Stimulated activated CD8-positive, alpha-beta memory T cell treated with anti-CD3 and anti-CD28 coated beads, Interleukin-12 subunit alpha, Interleukin-12 subunit beta, amount 100 ng/mL, for 24 hours (primary cell): ENCODE measurements around the gene DDX10.
"Not testable (repeated sequence)": the region's sequence is repeated elsewhere in the genome, so short reads cannot be mapped to it uniquely, and the experiment has no call there.

Experiments
- DNase-seq: peaks from one replicate; pipeline ENCODE4 v3.0.0-alpha.2; 2020; ENCODE audit errors: extremely low read depth

The DDX10 gene

DNA sequence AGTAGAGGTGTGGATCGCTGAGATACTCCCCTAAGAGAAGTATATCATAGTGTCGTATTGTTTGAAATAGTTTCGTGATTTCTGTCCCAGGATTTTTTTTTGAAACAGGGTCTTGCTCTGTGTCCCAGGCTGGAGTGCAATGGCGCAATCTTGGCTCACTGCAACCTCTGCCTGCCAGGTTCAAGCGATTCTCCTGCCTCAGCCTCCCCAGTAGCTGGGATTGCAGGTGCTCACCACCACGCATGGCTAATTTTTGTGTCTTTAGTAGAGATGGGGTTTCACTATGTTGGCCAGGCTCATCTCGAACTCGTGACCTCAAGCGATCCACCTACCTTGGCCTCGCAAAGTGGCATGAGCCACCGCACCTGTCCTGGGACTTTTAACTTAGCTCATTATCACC, 159.1 kb downstream of the DDX10 start:
- DNase-seq, result not testable (repeated sequence)

DNA sequence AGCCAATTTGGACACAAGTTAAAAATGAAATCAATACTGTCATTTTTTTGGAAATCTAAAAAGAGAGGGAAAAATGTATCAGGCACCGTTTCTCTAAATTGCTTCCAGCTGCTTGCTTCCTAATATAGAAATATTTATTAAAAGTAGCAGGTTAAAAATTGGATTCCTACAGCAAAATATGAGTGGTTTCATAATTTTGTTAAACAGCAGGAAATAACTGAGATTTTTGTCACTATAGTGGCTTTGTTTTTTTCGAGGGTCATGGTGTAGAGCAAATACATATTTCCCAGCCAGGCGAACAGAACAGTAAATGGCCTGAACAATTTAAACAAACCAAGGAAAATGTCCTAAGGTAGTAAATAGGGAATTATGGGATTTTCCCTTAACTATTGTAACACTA, 159.7 kb downstream of the DDX10 start:
- DNase-seq, result no peak

DNA sequence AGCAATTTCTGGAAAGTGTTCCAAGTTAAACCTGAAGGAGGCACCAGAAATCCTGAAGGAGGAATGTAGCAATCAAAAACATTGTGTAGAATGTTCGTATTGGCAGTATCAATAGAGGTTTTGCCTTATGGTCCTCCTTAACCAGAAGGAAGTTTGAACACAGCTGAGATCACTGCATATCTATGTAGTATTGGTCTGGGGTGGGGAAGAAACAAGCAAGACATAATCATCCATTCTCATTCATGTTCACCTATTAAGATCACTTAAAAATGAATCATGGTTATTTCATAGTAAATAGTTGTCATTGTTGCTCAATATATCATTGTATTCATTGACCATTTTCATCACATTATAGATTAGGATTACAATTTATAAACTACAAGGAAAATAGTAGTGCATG, 160.5 kb downstream of the DDX10 start:
- no peak for DNase-seq

DNA sequence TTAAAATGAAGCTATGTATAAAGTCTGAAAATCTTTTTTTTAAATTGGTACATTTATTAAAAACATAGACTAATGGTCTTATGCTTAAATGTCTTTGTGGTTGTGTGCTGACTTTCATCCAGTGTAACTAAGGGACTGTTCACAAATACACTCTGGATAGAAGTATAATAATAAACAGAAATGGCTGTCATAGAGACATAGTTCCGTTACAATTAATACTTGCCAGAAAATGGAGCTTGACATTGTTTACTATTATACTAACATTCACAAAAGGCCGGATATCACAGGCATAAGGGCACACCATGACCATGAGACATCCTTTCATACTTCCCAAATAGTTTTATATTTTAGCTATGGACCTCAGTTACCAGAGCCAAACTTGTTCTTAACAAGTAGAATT, 161.3 kb downstream of the DDX10 start:
- no peak for DNase-seq

DNA sequence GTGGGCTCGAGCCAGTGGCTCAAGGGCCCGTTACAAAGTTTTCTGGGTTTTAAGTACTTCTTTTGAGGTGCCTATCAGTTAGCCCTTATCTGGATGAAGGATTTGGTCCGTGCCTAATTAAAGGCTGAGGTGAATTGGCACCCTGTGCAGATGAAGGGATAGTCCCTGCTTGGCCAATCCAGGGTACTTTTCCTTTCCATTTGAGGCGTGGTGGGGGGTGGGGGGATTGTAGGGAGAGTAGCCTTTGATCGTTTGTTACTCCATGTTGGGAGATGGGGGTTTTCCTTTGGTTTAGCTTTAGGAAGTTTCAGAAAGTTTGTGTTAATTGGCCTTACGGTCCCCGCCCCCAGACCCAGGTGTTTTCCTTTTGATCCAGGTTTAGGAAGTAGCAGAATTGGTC, 170.8 kb downstream of the DDX10 start:
- no peak for DNase-seq

DNA sequence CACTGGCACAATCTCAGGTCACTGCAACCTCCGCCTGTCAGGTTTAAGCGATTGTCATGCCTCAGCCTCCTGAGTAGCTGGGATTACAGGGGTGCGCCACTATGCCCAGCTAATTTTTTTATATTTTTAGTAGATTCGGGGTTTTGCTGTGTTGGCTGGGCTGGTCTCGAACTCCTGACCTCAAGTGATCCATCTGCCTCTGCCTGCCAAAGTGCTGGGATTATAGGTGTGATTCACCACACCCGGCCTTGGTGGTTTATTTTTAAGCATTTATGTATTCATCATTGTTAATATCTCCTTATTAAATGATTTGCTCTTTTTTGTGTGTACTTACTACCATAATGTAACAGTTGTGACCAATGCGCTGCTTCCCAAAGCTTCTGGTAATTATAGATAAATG, 171.7 kb downstream of the DDX10 start:
- no peak for DNase-seq

DNA sequence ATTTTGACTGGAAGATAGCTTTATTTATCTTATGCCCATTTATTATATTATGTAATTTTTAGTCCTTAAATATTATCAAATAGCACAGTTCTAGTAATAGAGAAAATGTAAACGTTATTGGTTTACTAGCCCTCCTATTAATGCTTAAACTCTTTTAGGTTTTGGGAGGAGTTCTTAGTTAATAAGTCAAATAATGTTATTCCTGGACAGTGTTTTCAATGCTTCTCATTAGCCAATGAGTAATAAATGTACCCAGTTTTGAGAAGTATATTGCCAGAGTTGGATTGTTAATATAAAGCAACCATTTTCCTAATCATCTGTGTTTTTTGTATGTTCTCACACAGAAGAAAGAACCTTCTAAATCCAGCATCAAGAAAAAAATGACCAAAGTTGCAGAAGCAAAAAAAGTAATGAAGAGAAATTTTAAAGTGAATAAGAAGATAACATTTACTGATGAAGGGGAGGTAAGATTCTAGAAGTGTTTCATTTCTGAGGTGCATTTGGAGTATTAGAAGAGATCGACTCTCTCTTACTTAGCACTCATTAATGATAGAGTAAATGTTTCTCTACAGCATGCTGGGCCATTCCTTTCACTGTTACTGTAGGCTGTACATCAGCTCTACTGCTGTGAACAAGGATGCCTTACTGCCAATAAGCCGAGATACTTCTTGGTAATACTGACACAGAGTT, 173.4 kb downstream of the DDX10 start:
- DNase-seq, result no peak

DNA sequence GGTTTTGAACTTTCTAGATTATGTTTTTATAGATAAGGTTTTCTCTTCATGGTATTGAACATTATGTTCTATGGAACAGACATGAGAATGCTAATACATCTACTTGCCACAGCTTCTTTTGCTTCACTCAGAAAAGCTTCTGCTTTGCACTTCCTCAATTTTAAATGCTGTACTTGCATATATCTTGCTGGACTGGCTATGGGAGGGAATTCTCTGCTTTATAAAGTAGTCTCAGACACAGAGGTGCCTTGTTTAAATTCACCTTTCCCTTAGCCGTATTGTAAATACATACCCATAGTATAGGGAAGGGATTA, 173.9 kb downstream of the DDX10 start:
- no peak for DNase-seq

DNA sequence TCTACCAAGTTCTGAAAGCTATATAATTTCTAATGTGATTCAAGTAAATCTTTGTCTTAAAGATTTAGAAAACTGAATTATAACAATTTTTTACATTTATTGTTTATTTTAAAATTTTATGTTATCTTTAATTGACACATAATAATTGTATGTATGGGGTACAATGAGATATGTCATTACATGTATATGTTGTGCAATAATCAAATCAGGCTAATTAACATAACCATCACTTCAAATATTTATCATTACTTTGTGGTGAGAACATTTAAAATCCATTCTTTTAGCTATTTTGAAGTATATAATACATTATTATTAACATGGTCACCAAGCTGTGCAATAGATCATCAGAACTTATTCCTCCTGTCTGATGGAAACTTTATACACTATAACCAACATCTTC, 181.1 kb downstream of the DDX10 start:
- no peak for DNase-seq

DNA sequence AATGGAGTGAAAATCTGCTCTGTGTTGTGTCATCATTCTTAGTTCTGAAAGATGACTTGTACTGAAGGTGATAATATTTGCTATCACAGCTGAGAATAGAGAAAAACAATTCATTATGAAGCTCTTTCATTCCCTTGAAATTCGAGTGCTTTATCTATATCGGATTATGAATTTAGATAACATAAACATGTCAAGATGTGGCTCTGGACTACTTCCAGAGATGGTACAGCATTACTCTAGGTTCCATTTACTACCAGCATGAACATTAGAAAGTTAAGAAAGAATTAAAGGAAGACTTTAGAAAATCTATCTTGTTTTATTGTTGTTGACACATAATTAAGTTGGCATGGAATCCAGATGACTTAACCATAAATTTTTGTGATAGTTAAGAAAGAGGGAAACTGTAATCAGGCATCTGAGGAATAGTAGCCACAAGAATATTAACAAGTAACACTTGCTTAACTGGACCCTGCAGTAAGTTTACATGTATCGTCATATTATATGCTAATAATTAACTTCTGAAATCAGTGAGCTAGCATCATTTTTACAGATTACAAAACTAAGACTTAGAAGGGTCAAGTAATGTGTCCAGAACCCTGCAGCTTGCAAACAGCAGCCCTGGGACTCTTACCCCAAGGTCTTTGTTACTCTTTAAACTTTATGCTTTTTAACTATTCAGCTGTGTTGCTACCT, 182.6 kb downstream of the DDX10 start:
- DNase-seq, result no peak

DNA sequence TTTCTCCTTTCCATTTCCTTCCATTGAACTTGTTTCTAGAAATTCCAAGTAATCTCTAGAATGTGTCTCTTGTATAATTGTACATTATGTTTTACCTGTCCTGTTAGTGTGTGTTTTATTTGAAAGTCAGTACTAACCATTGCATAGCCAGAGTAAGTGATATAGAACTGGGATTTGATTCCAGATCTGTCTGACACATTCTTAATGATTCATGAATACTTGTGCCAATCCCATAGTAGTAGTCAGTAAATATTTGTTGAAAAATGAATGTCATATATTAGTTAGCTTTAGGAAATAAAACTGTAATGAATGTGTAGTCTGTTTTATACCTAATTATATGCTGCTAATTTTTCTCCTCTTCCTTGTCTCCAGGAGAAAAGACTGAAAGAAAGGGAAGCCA, 186.9 kb downstream of the DDX10 start:
- no peak for DNase-seq

DNA sequence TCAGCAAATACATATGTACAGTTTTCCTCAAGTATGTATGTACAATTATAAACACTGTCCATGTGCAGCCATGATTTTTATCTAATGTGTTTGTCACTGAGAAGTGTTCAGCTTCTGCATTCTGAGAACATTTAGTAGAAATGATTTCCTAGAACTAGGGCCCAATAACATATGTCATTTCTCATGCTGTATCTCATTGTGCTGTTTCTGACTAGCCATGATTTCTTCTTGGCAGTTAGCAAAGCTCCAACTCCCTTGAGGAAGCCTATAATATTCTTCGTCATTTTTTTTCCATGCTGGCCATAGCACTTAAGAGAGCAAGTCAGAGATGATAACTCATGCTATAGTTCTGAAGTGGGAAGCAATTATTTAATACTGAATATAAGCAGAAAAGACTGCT, 187.8 kb downstream of the DDX10 start:
- DNase-seq, result no peak

DNA sequence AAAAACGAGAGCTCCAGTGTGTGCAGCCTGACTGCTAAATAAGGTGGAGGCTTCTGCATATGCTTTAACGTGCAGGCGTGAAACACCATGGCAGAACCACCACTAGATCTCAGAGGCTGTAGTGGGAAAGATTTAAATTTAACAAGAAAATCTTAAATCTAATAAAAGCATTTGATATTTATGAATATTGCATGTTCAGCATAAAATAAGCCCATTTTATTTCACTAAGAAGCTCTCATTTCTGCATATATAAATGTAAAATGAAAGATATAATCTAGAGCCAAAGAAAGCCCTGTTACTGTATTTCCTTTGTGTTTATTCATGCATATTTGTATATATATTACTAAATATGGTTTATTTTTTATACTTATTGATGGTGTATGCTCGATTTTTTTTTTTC, 188.3 kb downstream of the DDX10 start:
- no peak for DNase-seq

DNA sequence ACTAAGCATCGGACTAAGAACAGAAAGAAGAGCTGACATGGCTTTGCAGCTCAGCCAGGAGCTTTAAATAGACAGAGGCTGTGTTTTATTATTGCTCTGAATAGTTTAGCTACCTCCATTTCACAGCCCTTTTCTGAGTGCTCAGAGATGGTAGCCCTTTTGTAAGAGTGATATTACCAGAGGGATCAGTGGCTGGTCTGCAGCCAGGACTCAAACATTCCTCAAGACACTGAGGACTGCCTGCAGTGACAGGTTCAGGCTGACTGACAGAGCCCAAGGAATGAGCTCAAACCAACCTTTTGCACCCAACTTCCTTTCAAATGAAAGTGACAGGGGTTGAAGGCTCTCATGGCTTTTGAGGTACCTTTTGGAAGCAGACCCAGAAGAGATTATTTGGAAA, 189.0 kb downstream of the DDX10 start:
- DNase-seq, result no peak

DNA sequence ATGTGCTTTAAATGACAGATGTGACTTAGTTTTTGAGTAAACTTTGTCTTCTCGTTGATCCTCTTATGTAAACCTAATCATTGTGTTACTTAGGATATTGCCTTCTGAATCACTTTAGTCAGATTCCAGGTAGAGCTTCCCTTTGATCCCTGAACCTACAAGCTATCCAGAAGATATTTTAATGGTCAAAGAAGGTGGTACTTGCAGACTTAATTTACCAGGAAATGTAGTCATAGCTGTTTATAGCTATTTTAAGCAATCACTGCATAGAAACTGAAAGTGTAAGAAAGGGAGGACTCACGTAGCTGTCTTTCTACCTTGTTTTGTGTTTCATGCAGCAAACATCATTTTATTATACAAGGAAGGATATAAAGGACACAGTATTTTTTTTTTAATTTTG, 189.5 kb downstream of the DDX10 start:
- no peak for DNase-seq

DNA sequence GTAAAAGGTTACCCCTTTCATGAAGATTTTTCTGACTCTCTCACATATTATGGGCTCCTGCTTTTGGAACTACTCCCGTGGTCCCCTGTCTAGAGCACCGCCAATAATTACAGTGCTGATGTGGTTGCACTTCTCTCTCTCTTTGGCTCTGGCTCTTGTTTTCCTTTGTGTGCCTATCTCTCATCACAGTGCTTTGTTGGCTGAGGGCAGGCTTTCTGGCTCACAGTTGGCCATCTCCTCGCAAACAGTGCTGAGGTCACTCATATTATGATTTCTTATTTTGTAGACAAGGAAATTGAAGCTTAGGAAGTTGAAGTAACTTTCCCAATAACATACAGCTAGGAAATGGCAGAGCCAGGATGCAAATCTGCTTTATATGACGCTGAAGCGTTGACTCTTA, 192.5 kb downstream of the DDX10 start:
- DNase-seq, result no peak

DNA sequence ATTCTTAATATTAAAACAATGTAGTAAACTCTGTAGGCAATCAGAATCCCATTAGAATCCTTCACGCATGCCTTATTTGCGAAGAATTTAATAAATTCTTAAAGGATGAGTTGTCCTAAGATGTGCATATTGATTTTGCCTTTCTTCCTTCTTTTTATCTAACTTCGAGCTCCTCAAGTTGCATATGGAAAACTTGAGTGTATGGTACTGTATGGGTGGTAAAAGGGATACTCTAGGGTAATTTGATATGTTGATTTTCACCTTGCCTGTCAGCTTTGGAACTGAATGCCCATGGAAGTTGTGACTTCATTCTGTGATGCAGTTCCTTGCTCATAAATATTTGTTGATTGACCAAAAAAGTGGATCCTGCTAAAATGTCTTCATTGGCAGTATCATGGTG, 193.8 kb downstream of the DDX10 start:
- no peak for DNase-seq

DNA sequence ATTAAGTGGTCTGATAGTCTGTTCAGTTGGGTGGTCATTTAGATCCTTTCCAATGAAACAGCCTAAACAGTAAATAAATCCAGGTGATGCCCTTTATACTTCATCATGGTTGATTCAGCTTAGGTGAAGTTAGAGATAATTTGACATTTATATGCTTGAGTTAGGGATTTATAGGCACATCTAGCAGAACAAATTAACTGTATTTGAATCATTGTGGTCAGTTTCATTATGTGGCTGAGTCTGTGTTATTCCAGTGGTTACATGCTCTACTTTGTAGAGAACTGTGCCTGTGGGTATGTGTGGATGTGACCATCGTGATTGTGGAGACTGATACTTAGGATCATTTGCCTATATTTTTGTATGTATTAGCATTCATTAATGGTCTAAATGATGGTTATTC, 194.6 kb downstream of the DDX10 start:
- DNase-seq, result no peak

DNA sequence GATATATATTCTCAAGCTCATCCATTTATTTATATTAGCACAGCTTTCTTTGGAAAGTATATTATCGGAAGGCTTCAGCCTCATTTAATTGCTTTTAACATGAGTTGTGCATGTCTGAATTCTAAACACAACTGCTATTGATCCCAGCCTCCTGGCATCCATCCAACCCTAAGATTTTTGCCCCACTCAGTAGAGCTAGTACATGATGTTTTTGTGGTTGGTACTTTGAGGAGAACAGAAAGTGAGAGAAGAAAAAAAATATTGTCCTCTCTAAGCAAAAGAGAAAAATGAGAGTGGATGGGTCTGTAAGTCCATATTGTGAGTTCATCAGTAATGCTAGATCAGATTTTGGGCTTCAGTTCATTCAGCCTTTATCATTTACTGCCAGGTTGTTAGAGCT, 198.7 kb downstream of the DDX10 start:
- no peak for DNase-seq

DNA sequence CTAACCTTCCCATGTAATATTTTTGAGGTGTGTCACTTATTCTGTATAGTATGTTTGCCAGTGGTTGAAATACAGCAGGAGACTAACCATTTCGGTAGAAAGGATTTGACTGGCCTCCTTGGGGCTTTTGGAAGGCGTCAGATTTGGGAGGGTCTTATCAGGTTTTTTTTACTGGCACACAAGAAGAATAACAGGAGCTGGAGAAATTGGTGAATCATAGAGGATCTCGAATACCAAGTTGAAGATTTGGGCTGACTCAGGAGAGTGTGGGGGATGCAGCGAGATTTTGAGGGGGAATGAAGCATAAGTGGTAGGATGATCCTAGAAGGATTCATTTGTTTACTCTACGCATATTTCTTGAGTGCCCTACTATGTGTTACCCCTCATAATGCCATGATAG, 200.5 kb downstream of the DDX10 start:
- no peak for DNase-seq

DNA sequence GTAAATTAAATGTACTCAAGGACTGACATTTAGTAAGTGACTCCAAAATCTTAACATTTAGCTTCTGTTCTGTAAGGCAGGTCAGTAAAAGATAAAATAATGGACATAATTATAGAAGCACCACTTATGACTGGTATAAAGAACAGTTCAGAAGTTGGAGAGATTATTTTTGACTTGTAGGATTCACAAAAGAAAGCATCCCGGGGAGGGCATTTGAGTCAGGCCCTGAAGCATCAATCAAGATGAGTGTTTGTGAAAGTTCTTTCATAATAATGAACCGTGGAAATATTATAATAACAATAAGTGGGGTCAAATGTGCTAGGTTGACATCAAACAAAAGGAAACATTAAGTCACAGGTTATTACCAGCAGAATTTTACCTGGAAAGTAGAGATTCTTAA, 201.9 kb downstream of the DDX10 start:
- DNase-seq, result no peak

DNA sequence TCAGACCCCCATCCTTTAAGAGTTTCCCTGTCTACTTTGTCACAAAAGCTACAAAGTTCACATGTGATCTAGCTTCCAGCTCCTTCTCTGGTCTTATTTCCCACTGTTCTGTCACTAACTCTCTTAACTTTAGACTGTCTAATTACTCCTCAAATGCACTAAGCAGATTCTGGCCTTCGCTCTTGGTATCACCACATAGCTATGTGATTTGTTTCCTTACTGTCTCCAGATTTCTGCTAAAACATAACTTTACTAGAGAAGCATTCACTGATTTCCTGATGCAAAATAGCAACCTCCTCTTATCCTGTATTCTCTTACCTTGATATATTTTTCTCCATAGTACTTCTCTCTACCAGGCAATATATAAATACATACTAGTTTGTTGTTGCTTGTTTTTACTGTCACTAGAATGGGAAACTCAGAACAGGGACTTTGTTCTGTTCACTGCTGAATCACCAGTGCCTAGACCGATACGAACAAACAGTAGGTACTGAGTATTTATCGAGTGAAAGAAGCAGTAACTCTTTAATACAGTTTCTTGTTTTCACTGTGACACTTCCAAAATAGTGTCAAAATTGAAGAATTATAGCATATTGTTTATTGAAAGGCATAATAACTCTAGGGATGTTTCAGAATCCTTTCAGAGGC, 205.6 kb downstream of the DDX10 start:
- no peak for DNase-seq

DNA sequence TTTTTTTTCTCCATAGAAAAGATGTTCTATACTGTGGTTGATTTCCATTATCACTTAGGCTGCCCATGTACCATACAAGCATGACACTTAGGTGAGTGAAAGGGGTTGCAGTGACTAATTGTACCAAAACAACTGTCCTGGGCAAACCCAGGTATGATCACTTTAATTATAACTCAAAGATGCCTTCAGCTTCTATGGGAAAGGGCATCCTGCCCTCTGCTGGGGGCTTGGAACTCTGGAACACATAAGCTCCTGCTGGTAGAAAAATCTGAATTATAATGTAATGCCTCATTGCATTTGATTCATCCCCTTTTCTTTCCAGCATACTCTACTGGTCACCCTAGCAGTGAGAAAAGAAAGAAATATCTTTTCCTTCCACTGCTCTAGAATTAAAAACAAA, 206.3 kb downstream of the DDX10 start:
- DNase-seq, result no peak

DNA sequence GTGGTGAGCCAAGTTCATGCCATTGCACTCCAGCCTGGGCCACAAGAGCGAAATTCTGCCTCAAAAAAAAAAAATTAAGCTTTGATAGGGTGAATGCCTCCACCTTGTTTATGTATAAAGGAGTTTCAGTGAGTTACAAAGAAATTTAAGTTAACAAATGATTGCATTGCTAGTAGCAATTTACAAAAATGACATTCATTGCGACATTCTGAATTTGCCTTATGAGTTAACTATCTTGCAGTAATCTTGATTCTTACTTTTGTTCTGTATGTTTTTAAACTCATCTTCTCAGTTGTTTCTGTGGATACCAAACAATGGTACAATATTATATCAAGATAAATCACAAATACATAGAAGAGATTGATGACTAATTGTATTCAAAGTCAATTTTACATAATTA, 207.0 kb downstream of the DDX10 start:
- DNase-seq, result no peak
